GM21737 (cell line): ENCODE measurements around the gene PRKN.

Experiments used
- ATAC-seq: cut with Tn5 transposase; IDR thresholded peaks from one replicate; pipeline ENCODE4 v1.9.1; 2021; ENCODE audit warnings: mild to moderate bottlenecking, moderate library complexity; ENCODE audit not compliant: unreplicated experiment

Gene PRKN

DNA sequence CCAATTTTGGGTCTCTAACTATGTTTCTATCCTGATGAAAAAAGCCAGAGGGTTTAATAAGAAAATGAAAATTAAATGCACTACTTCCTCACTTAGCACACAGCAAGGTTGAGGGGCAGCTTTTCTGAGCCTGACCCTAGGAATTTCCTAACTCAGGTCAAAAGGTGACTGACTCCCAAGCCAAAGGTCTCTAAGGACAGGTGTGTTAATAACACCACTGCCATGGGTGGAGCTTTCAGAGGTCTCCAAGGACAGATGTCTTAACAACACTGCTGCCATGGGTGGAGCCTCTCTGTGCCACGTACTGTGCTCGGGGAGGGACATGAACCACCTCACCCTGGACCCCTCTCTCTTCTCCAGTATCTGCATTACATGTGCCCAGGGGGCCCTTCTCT is 339.2 kb downstream of the PRKN start:
- ATAC-seq: no peak

DNA sequence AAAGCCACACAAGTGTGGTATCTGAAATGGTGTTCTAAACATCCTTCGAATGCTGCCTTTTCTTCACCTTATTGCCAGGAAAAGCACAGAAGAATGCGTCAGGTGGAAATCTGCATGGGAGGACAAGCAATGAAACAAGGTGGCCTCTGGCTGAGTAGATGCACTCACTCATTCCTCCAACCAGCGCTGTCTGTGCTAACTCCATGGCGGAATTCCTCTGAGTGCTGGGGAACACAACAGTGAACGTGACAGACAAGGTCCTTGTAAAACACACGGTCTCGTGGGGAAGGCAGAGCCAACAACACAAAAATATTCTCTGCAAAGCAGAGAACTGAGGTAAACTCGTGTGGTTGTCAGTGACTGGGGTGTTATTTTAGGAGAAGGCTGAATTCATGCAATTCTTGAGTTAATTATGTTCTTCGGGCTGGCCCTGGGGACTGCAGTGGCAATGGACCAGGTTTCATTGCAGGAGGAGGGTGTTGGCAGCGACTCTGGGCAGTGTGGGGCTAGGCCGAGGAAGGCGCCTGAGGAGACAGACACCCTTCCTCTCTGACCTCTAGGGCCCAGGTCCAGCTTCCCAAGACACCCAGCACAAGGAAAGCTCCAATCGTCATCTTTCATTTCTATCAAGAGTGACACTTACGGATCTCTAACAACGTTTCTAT is 339.7 kb downstream of the PRKN start:
- ATAC-seq: no peak

DNA sequence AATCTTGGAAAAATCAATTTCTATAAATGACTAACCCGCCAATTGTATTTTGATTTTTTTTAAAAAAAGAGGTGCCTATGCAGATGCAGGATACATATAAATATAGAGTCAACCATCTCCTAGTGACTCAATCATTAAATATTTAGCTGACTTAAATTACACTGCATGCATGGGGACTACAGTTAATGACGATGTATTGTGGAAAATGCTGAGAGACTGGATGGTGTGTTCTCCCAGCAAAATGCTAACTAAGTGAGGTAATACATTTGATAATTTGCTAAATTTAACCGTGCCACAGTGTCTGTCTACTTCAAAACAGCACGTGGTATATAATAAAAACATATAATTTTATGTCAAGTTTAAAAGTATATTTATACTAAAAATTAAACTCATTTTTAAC is 341.6 kb downstream of the PRKN start:
- no peak for ATAC-seq

GRCh38 chr6:162379757-162380409 is 347.7 kb downstream of the PRKN start:
- ATAC-seq: no peak

DNA sequence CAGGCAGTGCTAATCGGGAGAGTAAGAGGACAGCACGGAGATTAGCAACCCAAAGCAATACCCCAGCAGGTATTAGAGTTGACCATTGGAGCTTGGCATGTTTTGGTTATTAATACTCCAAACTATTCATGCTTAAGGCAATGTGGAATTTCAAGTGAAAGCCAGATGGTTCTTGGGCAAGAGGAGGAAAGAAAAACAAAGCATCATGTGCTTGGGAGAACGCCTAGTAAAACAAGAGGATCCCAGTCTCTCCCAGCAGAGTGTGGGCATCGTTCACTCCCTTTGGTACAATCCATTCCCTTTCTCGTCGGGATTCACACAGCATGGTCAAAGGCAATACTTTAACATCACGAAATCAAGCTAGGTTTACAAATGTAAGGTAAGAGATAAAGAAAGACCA is 349.8 kb downstream of the PRKN start:
- no peak for ATAC-seq

DNA sequence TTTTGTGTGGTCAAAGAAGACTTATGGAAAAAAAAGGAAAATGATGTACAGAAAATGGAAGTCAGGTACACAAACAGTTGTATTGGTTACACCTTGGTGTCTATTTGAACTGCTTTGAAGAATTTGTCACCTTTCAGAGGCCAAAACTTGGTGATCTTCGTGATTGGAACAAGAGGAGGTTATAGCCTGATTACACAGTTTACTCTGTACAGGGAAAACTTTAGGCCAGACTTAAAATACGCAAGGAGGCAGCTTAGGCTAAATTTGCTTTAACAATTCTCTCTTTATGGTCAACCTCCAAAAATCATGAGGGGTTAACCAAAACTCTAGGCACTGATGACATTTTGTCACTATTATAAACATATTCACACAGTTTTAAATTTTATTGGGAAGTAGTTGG is 353.7 kb downstream of the PRKN start:
- ATAC-seq: no peak

- no peak for ATAC-seq
Measured at GRCh38 chr6:162373192-162373591, 354.4 kb downstream of the PRKN start.

GRCh38 chr6:162372106-162372505 is 355.5 kb downstream of the PRKN start:
- ATAC-seq: no peak

DNA sequence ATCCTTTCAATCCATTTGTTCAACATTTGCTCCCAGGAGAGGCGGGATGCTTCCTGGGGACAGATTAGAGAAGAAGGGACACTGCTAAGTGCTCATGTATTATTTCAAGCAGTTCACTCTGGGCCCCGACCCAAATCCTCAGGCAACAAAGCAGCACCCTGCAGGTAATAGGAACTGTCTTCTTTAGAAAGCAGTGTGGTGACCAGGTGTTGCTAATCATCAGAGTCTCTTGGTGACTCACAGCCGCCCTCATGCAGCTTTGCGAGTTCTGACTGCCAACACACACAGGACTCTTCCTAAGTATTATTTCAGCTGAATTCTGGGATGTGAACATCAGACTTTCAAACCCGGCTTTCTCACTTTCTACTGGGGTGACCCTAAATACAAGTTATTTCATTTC is 356.4 kb downstream of the PRKN start:
- no peak for ATAC-seq

- no peak for ATAC-seq
Measured at GRCh38 chr6:162369091-162369490, 358.5 kb downstream of the PRKN start.

DNA sequence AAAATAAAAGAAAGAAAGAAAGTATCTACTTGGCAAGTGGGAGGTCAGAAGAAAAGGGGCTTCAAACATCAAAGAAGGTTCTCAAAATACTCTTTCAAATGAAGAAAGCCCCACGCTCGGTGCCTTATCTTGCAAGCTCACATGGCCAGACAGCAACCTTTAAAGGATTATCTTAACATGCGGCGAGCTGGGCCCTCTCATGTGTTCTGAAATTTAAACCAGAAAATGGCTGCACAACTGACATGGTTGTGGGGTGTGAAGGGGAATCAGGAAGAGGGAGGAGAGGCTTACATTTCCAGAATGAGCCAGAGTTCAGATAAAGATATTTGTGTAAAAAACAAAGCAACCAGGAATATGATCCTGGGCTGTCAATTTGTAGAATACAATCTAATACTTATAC is 363.1 kb downstream of the PRKN start:
- ATAC-seq: no peak

- ATAC-seq: no peak
Measured at GRCh38 chr6:162363757-162364156, 363.8 kb downstream of the PRKN start.

- ATAC-seq: no peak
Measured at GRCh38 chr6:162360901-162361567, 366.5 kb downstream of the PRKN start.

- ATAC-seq: no peak
Measured at GRCh38 chr6:162358625-162359024, 368.9 kb downstream of the PRKN start.

DNA sequence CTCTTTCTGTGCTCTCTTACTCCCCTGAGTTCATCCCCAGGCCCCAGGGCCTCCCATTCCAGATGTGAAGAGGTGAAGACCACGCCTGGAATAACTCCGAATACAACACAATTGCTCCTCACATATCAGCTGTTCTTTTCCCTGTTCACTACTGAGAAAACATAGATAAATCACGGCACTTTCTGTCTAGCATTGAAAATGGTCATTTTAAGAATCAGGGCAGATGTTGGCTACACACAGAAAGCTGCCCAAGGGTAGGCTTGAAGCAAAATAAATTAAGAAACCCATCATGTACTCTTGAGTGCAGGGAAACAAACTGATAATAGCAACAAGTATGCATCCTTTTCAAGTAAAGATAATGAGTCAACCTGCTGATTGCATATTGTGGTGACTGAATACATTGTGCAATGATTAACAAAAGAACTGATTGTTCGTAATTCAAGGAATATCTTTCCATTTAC is 382.5 kb downstream of the PRKN start:
- ATAC-seq: no peak

- ATAC-seq: no peak
Measured at GRCh38 chr6:162344646-162345010, 382.9 kb downstream of the PRKN start.

DNA sequence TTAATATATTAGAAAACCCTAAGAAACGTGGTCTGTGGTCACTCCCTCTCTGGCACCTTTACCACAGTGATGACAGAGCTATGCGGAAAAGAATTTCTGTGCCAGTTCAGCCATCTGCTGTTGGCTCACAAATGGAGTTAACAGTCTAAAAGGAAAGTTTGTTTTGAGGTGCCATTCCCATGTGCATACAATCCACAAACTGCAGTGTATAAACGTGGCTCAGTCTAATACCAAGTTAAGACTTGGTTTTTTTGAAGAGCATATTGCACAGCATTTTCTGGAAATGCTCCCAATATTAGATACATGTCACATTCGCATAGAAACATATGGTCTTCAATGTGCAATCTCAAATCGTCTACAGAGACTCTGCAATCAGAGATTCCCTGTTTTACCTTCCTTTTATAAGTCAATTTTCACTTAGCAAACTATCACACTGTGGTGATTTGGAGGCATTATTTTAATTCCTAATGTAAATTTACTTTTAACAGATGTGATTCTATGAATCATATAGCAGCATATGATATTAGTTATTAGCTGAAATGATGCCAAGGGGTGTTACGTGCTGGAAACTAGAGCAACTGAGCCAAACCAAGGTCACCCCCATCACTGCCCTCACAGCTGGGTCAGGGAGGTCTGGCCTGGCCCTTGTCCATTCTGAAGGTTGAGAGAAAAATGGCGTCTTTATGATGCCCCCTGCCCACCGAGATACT is 383.5 kb downstream of the PRKN start:
- ATAC-seq: no peak

DNA sequence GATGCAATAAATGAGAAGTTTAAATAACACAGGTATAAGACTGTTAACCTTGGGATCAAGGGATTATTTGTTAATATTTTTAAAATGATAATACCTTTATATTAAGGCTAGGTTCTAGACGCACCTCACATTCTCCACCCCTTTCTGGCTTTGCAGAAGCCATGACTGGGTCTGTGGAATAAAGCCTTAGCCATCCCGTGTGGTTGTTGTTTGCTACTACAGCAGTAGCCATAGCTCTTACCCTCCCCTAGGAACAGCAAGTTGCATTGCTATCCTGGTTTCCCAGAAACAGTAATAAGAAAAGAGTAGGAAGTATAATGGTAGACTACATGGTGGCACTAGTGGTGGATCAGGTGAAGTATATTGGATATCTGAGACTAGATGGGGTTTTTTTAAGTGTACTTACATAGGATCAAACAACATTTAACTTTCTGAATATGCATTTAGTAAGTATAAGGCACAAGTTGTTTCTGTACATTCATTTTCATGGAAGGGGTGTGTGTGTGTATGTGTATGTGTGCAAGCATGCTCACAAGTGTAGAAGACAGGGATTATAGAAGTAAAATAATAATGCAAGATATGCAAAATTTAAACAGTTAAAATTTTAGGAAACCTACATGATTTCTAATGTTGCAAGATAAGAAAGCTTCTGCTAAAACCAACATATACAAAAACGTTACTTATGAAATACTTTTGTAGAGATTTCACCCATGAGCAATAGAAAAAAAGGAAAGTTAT is 384.2 kb downstream of the PRKN start:
- no peak for ATAC-seq

DNA sequence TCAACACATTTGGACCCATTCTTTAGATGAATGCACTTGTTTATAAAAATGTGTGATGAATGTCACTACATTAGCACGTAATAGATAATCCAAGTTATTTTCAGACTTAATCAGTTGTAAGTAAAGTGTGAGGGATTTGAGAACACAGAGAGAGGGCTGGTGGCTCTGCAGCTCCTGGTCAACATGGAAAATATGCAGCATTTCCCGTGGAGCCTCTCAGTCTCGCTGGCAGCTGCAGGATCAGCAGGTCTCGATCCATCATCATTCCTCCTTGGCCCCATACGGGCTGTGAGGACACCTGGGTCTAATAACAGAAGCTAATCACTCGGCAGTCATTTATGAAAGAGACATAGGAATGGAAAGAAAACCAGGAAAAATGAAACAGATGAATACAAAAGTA is 390.2 kb downstream of the PRKN start:
- ATAC-seq: no peak

GRCh38 chr6:162336359-162336758 is 391.2 kb downstream of the PRKN start:
- no peak for ATAC-seq

- no peak for ATAC-seq
Measured at GRCh38 chr6:162332365-162332764, 395.2 kb downstream of the PRKN start.
